HG02571 (cell line): ENCODE measurements around the gene TKFC.

Source experiments
- ATAC-seq: cut with Tn5 transposase; IDR thresholded peaks from one replicate; pipeline ENCODE4 v1.9.1; 2021; ENCODE audit warnings: mild to moderate bottlenecking, moderate library complexity; ENCODE audit not compliant: unreplicated experiment

Gene TKFC

GRCh38 chr11:61315260-61315659 is 17.8 kb upstream of the TKFC start:
- ATAC-seq: no peak

DNA sequence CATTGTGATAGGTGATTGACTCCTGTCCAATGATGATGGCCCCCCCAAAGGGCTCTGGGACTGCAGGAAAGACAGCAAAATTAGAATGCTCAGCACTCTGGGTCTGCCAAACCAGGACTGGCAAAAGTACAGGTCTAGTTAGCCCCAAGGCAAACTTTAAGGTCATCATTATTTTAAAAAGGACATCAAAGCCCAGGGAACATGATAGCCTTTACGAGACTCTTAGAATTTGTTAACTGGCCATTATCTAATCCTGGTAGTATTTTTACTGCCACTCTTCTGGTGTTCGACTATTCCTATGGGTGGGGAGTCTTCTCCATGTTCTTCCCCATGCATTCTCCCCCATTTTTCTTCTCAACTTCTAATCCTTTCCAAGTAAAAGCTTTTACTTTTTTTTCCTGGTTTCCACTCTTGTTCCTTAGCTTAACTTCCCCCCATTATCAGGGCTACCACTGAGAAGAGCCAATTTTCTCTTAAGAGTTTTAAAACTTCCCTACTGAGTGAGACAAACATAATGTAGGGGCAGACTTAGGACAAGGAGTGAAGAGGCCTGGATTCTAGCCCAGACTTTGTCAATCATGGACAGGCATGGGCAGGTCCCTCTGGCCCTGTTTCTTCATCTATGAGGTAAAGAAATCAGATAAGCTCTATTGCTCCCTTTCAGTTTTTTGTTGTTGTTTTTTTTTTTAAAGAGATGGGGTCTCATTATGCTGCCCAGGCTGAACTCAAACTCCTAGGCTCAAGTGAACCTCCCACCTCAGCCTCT is 7.2 kb upstream of the TKFC start:
- no peak for ATAC-seq

- no peak for ATAC-seq
These were observed 5.4 kb upstream of the TKFC start for GRCh38 chr11:61327669-61328071.

DNA sequence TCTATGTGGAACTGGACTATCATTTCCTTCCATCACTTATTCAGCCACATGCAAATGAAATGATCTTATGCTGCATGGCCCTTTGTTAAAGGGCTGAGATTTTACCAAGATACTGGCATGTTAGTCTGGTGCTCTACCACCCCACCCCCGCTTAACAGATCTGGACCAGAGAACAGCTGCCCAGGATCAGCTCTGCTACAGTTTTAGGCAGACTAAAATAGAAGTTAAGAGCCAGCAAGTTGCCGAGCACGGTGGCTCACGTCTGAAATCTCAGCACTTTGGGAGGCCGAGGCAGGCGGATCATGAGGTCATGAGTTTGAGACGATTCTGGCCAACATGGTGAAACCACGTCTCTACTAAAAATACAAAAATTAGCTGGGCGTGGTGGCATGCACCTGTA is 4.7 kb upstream of the TKFC start:
- ATAC-seq: no peak

- ATAC-seq: no peak
These were observed 3.2 kb upstream of the TKFC start for GRCh38 chr11:61329871-61330270.

DNA sequence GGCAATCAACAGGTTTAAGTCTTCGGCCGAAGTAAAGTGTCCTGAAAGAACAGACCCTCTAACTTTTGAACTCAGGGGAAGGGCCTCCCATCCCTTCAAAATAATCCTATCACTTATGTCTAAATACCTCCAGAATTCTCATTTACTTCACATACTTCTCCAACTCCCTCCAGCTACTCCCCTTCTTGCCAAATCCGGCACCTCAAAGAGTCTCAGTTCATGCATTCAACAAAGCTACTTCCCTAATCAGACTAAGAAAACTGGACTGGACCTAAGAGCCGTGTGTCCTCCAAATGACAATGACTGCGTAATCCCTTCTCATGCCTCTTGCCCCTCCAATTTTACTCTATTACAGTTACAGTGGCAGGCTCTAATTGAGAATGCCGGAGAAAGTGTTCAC is 1.4 kb upstream of the TKFC start:
- ATAC-seq: no peak

- no peak for ATAC-seq
These were observed 689 bp upstream of the TKFC start for GRCh38 chr11:61332281-61332796.

DNA sequence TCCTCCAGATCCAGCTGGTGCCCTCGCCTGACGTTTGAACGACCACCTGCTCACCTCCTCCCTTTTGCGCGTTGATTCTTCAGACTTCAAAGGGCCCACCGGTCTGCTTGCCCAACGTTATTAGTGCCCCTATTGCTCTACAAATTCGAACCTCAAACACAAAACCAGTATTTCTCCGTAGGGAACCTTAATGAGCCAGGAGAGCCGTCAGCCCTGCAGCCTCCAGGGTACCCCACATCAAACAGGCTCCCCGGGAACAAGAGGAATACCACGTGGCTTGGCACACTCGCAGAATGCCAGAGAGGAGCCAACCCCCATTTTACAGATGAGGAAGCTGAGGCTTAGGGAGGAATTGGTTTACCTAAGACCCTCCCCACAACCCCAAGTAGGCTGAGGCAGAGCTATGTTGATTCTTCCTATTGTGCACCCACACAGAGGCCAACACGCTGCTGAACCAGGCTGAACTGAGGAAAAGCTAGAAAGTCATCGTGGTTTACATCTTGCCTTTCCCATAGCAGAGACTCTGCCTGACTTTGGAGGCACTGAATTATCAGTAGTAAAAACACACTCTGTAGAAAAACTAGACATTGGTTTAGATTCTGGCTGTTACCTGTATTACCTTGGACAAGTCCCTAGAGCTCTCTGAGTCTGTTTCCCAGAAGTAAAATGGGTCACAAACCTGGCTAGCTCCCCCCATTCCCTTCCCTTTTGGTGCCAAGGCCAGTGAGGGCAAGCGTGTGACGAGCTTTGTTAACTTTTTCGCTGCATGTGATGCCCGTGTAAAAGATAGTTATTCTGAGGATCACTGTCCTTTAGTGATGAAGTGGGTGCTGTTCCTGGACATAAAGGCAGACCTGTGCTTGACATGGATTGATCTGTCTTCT is 764 bp downstream of the TKFC start:
- no peak for ATAC-seq

- no peak for ATAC-seq
These were observed 1.7 kb downstream of the TKFC start for GRCh38 chr11:61334434-61335354.

- ATAC-seq: no peak
These were observed 2.3 kb downstream of the TKFC start for GRCh38 chr11:61335355-61335710.

- peak; percentile 42 for ATAC-seq
These were observed 3.3 kb downstream of the TKFC start for GRCh38 chr11:61336171-61336935.

- ATAC-seq: no peak
These were observed 4.9 kb downstream of the TKFC start for GRCh38 chr11:61337706-61338470.

- no peak for ATAC-seq
These were observed 5.9 kb downstream of the TKFC start for GRCh38 chr11:61338783-61339489.

- no peak for ATAC-seq
These were observed 6.5 kb downstream of the TKFC start for GRCh38 chr11:61339490-61339878.

- ATAC-seq: no peak
These were observed 8.0 kb downstream of the TKFC start for GRCh38 chr11:61340979-61341378.

DNA sequence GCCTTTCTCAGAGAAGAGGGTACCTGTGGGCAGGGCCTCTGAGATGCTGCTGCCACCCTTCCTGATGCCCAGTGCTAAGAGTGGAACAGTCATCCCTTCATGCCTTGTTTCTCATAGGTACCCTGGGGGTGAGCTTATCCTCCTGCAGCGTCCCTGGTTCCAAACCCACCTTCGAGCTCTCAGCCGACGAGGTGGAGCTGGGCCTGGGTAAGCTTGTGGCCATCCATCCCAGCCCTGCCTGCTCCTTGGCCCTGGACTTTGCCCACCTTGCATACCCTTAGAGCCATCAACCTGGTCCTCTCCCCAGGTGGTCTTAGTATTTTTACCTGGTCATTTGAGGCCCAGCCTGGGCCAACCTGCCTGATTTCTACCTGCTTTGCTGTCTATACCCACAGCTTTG is 8.7 kb downstream of the TKFC start:
- no peak for ATAC-seq

GRCh38 chr11:61342207-61342803 is 9.3 kb downstream of the TKFC start:
- no peak for ATAC-seq
